ENCODE measurements around the gene GYS1.
"Not testable (repeated sequence)": the region's sequence is repeated elsewhere in the genome, so short reads cannot be mapped to it uniquely, and the experiment has no call there.

Gene GYS1

DNA sequence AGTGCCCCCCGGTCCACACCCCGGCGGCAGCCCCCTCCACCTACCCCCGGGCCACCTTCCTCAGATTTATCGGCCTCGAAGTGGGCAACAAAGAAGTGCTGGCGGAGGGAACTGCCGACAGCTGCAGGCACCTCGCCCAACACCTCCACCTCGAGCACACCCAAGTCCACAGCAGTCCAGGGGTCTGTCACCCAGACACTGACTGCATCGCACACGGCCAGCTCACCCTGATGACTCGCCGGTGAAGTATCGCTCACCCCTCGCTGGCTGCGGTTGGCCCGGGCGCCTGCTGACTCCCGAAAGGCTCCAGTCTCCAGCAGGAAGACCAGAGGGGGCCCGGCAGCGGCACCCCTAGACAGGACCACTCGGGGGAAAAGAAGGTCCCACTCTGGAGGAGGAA lies 32.5 kb upstream of the GYS1 start:
- H3K4me1 ChIP-seq; H3K27ac ChIP-seq; intact Hi-C loops (cut with DNase I; ENCODE audit: low total_unique reads); H3K36me3 ChIP-seq; H3K4me3 ChIP-seq; DNase-seq; H3K27me3 ChIP-seq; H3K9me3 ChIP-seq: not testable (repeated sequence)

GRCh38 chr19:49025088-49025487 lies 32.0 kb upstream of the GYS1 start:
- H3K27me3 ChIP-seq; H3K36me3 ChIP-seq; H3K9me3 ChIP-seq; intact Hi-C loops (cut with DNase I; ENCODE audit: low total_unique reads); H3K4me3 ChIP-seq; DNase-seq; H3K4me1 ChIP-seq; H3K27ac ChIP-seq: not testable (repeated sequence)

DNA sequence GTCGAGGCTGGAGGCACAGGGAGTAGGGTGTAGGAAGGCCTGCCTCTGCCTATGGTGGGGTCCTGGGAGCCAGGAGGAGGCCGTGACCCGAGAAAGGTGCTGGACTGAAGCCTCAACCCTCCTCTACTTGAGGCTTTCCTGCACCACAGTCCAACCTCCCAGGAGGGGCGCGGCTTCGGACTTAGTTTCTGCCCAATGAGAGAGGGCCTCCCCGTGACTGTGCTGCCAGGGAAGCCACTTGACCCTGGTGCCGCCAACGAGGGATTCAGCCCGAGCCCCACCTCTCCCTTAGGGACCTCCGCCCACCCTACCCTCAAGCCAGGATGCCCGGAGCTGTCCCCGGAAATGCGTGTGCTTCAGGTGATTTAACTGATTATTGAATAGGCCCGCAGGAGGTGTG lies 31.1 kb upstream of the GYS1 start, which contains the start of gene CGB3:
Gene CGB3 (minus strand): TSS at position 101 of the 400 bp plus-strand sequence. CDS start 362 bp downstream, outside the sequence.
- H3K36me3 ChIP-seq; H3K4me1 ChIP-seq; H3K27ac ChIP-seq; DNase-seq; H3K4me3 ChIP-seq; intact Hi-C loops (cut with DNase I; ENCODE audit: low total_unique reads); H3K9me3 ChIP-seq: not testable (repeated sequence)
- peaks cover 0 to 12% of the 10 kb centered on the region in 2 donors for H3K27me3 ChIP-seq

DNA sequence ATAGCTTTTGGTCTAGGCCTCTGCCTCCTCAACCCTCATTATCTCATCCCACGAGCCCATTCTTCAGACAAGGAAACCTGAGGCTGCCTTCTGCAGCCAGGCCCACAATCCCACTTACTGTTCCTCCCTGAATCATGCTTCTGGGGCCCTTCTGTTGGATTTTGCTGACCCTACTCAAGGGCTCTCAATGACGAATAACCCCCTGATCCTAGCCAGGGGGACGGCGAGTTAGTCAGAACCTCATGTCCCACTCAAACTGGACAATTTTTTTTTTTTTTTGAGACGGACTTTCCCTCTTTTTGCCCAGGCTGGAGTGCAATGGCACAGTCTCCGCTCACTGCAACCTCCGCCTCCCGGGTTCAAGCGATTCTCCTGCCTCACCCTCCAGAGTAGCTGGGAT lies 29.0 kb upstream of the GYS1 start:
- no peak for DNase-seq
- H3K27me3 ChIP-seq: peaks cover 0 to 26% of the 10 kb centered on the region in 2 donors

DNA sequence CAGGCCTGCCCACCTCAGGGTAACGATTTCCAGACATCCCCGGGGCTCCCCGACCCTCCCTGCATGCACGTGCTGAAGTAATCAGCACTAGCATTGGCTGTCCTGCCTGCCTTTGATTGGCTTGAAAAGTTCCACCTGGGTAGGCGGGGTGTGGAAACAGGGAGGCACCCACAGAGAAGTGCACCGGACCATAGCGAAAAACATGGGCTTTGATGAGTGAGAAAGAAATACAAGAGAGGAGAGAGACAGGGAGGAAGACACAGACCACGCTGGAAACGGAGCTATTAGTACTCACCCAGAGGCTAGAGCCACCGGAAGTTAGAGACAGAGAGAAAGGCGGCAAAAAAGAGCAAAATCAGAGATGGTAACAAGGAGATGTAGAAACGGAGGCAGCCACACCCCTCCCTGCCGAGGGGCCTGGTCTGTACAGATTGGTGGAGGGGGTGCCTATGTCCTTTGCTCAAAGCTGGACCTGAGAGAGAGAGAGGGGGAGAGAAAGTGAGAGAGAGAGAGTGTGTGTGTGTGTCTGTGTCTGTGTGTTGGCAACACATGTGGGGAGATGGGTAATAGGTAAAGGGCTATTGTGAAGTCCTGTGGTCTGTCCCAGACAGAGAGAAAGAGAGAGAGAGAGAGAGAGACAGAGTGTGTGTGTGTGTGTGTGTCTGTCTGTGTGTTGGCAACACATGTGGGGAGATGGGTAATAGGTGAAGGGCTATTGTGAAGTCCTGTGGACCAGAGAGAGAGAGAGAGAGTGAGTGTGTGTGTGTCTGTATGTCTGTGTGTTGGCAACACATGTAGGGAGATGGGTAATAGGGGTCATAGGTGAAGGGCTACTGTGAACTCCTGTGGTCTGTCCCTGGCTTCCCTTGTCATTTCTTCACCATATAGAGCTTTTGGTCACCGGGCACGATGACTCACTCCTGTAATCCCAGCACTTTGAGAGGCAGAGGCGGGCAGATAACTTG lies 28.1 kb upstream of the GYS1 start:
- no peak overlapping the region for H3K27ac ChIP-seq

More for the DNA sequence above, 29.0 kb upstream of the GYS1 start:
- H3K36me3 ChIP-seq: no peaks in the 10 kb centered on the region
- H3K27ac ChIP-seq: no peak overlapping the region
- no peak overlapping the region for H3K4me3 ChIP-seq
- intact Hi-C loops (cut with DNase I; ENCODE audit: low total_unique reads): no loop called here
- H3K9me3 ChIP-seq: no peaks in the 10 kb centered on the region
- TF ChIP-seq, protein P1, sequence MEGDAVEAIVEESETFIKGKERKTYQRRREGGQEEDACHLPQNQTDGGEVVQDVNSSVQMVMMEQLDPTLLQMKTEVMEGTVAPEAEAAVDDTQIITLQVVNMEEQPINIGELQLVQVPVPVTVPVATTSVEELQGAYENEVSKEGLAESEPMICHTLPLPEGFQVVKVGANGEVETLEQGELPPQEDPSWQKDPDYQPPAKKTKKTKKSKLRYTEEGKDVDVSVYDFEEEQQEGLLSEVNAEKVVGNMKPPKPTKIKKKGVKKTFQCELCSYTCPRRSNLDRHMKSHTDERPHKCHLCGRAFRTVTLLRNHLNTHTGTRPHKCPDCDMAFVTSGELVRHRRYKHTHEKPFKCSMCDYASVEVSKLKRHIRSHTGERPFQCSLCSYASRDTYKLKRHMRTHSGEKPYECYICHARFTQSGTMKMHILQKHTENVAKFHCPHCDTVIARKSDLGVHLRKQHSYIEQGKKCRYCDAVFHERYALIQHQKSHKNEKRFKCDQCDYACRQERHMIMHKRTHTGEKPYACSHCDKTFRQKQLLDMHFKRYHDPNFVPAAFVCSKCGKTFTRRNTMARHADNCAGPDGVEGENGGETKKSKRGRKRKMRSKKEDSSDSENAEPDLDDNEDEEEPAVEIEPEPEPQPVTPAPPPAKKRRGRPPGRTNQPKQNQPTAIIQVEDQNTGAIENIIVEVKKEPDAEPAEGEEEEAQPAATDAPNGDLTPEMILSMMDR (IDR thresholded peaks at IDR 0.05): no peak
- peaks cover 0 to 28% (median 22%) of the 10 kb centered on the region in 4 donors for H3K4me1 ChIP-seq

DNA sequence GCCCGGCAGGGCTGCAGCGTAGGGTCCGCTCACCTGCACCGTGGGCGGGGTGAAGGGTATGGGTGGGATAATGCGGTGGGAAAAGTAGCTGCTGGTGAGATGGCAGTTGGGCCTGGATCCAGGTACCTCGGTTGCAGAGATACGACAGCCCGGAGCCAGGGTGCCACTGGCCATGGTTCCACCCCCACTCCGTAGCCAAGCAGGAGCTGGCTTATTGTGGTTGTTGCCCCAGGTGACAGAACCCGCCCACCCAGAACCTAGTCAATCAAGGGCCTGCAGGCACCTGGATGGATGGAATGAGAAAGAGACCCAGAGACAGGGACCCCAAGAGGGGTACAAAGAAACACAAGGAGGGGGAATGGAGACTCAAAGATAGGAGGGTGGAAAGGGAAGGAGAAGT lies 27.2 kb upstream of the GYS1 start:
- H3K27me3 ChIP-seq: peaks cover 0 to 26% of the 10 kb centered on the region in 2 donors
- no peaks in the 10 kb centered on the region for H3K9me3 ChIP-seq
- TF ChIP-seq, protein P1 (IDR thresholded peaks at IDR 0.05): no peak
- no peak for DNase-seq
- H3K4me1 ChIP-seq: peaks cover 0 to 28% (median 22%) of the 10 kb centered on the region in 4 donors
- H3K4me3 ChIP-seq: no peak overlapping the region
- intact Hi-C loops (cut with DNase I; ENCODE audit: low total_unique reads): no loop called here
- H3K36me3 ChIP-seq: peaks cover 0 to 11% (median 8%) of the 10 kb centered on the region in 3 donors
- H3K27ac ChIP-seq: no peak overlapping the region

More for the DNA sequence above, 28.1 kb upstream of the GYS1 start:
- H3K4me1 ChIP-seq: peaks cover 0 to 28% (median 22%) of the 10 kb centered on the region in 4 donors
- TF ChIP-seq, protein P1 (IDR thresholded peaks at IDR 0.05): no peak
- peaks cover 0 to 26% of the 10 kb centered on the region in 2 donors for H3K27me3 ChIP-seq
- peaks cover 0 to 2% (median 0%) of the 10 kb centered on the region in 3 donors for H3K36me3 ChIP-seq
- no peak overlapping the region for H3K4me3 ChIP-seq
- no peak for DNase-seq
- intact Hi-C loops (cut with DNase I; ENCODE audit: low total_unique reads): no loop called here
- H3K9me3 ChIP-seq: no peaks in the 10 kb centered on the region

Data from tibial artery (tissue), 4 donors.